Measurements from ENCODE around the gene CLEC16A. TPM values are rescaled to one million over a fixed set of nuclear protein-coding genes. Genes with fewer than 3 reads are reported as not detected.

The CLEC16A gene
- total and polyA plus RNA-seq, 9 of the 15 experiments (the other 6 are each of a cell fraction or from before 2014, with no cell fraction given), result 1.00 to 22.3 (median 10.0) TPM

- ChIA-PET POLR2A (interaction anchor here (0.8 to 1.5 kb wide), 2 partner anchors 9 to 44 kb away, joined by 3 read pairs; no protein-coding TSS in a partner anchor), CTCF (ENCODE audit: low intra/inter-chr PET ratio) (no interaction called here)
- no peak overlapping the region for H3K4me2 ChIP-seq (ENCODE audit: insufficient read depth, low read length)
- BruUV-seq (replicated peaks), result no TSS peak
- no peak overlapping the region for H3K4me3 ChIP-seq
- H3K27ac ChIP-seq (ENCODE audit: extremely low read depth, low read depth, low read length), result no peak overlapping the region; the same call in 2 of the 3 replicates
- no peaks in the 10 kb centered on the region for H3K27me3 ChIP-seq (ENCODE audit: control insufficient read depth in 2 of 2, insufficient read depth in 2 of 2, low read length in 2 of 2)
- H3K9ac ChIP-seq (ENCODE audit: insufficient read depth in 1 of 2, low read depth in 2 of 2, low read length in 2 of 2), result peak overlapping the region in 1 of 2 experiments; percentile 78; a peak in 2 of 4 replicates
- H3K9me1 ChIP-seq (ENCODE audit: control insufficient read depth, insufficient read depth, low read length), result no peaks in the 10 kb centered on the region
- FAIRE-seq (no peak), ATAC-seq (peak; percentile 61; the same call in 2 of the 3 replicates), DNase-seq (ENCODE audit: extremely low read depth in 1 of 4, low spot score in 3 of 4) (no peak)
- in situ Hi-C loops (cut with MboI) (no loop called here), intact Hi-C loops (cut with micrococcal nuclease) (no loop called here)
- H3K79me2 ChIP-seq (ENCODE audit: control insufficient read depth, insufficient read depth, low read length), result no peaks in the 10 kb centered on the region
- peaks cover 18% of the 10 kb centered on the region; the same call in 2 of the 3 replicates for H3K36me3 ChIP-seq (ENCODE audit: control insufficient read depth, insufficient read depth, low read length)
- 53% methylated on average over 11 of the region's 11 CpGs for WGBS (ENCODE audit: insufficient coverage, low coverage, missing lambda C conversion rate)
- H4K20me1 ChIP-seq (replicated peaks; ENCODE audit: control insufficient read depth, insufficient read depth, low read length), result peaks cover 11% of the 10 kb centered on the region; the same call in 1 of the 2 replicates
- peaks cover 8 to 22% of the 10 kb centered on the region in 2 experiments for H3K4me1 ChIP-seq (replicated peaks in 1 of 2; ENCODE audit: control insufficient read depth in 2 of 2, insufficient read depth in 2 of 2, low read length in 2 of 2)
- no peaks in the 10 kb centered on the region for H3K9me3 ChIP-seq (replicated peaks; ENCODE audit: control insufficient read depth, insufficient read depth, low read depth, low read length)
- H2AFZ ChIP-seq (ENCODE audit: low read depth, low read length), result no peak overlapping the region
- TF ChIP-seq KLF13 (tag; IDR thresholded peaks at IDR 0.05; ENCODE audit: borderline replicate concordance, low read depth), result 0 out of 2 replicates have a peak, but pooled peaks have one; percentile 12
- no peak for TF ChIP-seq ZNF511 (CRISPR knock-in tag; IDR thresholded peaks at IDR 0.05)
- TF ChIP-seq THRAP3 (IDR thresholded peaks at IDR 0.05; ENCODE audit: borderline replicate concordance), result no peak
- TF ChIP-seq PCBP2 (IDR thresholded peaks at IDR 0.05; ENCODE audit: low read depth, low read length, poor library complexity, severe bottlenecking), result no peak
- TF ChIP-seq RBM17 (IDR thresholded peaks at IDR 0.05; ENCODE audit: borderline replicate concordance, low read depth, low read length), result no peak
- peak; percentile 93; the same call in 1 of the 2 replicates for TF ChIP-seq ZNF175 (CRISPR knock-in tag; IDR thresholded peaks at IDR 0.05; ENCODE audit: low read depth)
- peak in 1 of 2 experiments; percentile 70; a peak in 2 of 4 replicates for TF ChIP-seq FOXA3 (CRISPR knock-in tag; conservative IDR thresholded peaks at IDR 0.05 in 1 of 2, IDR thresholded peaks at IDR 0.05 in 1 of 2)
- TF ChIP-seq ELF4 (CRISPR knock-in tag; IDR thresholded peaks at IDR 0.05), result no peak
- TF ChIP-seq KHSRP (IDR thresholded peaks at IDR 0.05), result no peak
- no peak for TF ChIP-seq ZNF449 (CRISPR knock-in tag; IDR thresholded peaks at IDR 0.05)
- TF ChIP-seq CTCF (IDR thresholded peaks at IDR 0.05 in 2 of 3, conservative IDR thresholded peaks at IDR 0.05 in 1 of 3; ENCODE audit: insufficient read depth in 2 of 3, low read depth in 1 of 3, low read length in 3 of 3), result no peak
- TF ChIP-seq MTF1 (CRISPR knock-in tag; IDR thresholded peaks at IDR 0.05; ENCODE audit: borderline replicate concordance), result no peak
- TF ChIP-seq SMC3 (conservative IDR thresholded peaks at IDR 0.05; ENCODE audit: insufficient read depth, low read depth, low read length), result no peak
Observed at GRCh38 chr16:11056090-11056992, 112.0 kb downstream of the CLEC16A start.

Data from K562 (cell line).